Small intestine (tissue), 7 donors: Measurements from ENCODE around the gene NUP43. TPM values are rescaled to one million over a fixed set of nuclear protein-coding genes. Genes with fewer than 3 reads are reported as not detected.
"Not testable (repeated sequence)": the region's sequence is repeated elsewhere in the genome, so short reads cannot be mapped to it uniquely, and the experiment has no call there.

Source experiments
- DNase-seq, 2 donors: peaks; one replicate each; pipeline versions ENCODE4 v3.0.0 to v3.0.0-alpha.2; 2013
- FAIRE-seq: peaks from 2 replicates; lab custom pipeline; 2012; peaks lifted over from hg19 to GRCh38; lab: Jason Lieb, UNC
- H3K27ac ChIP-seq, 3 donors: one replicate each; pipeline ENCODE4 v1.5.1; 2013; ENCODE audit warnings: low read length in 2 of 3, mild to moderate bottlenecking in 2 of 3, control low read depth in 1 of 3, inconsistent platforms in 1 of 3, low read depth in 1 of 3, moderate library complexity in 1 of 3
- H3K27me3 ChIP-seq, 3 donors: one replicate each; pipeline ENCODE4 v1.6.1; 2013; ENCODE audit warnings: low read length in 3 of 3, inconsistent platforms in 1 of 3; ENCODE audit not compliant: control insufficient read depth in 3 of 3, insufficient read depth in 3 of 3
- H3K36me3 ChIP-seq, 3 donors: one replicate each; pipeline ENCODE4 v1.6.1; 2013; ENCODE audit warnings: low read length in 3 of 3, inconsistent platforms in 1 of 3, low read depth in 1 of 3, mild to moderate bottlenecking in 1 of 3, moderate library complexity in 1 of 3; ENCODE audit not compliant: control insufficient read depth in 3 of 3, insufficient read depth in 2 of 3
- H3K4me1 ChIP-seq, 3 donors: one replicate each; pipeline ENCODE4 v1.6.1; 2013; ENCODE audit warnings: low read length in 2 of 3, inconsistent platforms in 1 of 3, low read depth in 1 of 3, mild to moderate bottlenecking in 1 of 3, moderate library complexity in 1 of 3; ENCODE audit not compliant: control insufficient read depth in 3 of 3, insufficient read depth in 2 of 3
- H3K4me3 ChIP-seq, 3 donors: one replicate each; pipeline ENCODE4 v1.5.1; 2013; ENCODE audit warnings: low read length in 3 of 3, control low read depth in 1 of 3, inconsistent platforms in 1 of 3, low read depth in 1 of 3, mild to moderate bottlenecking in 1 of 3, moderate library complexity in 1 of 3
- H3K9me3 ChIP-seq, 2 donors: one replicate each; pipeline ENCODE4 v1.6.1; 2013; ENCODE audit warnings: low read depth in 1 of 2, low read length in 1 of 2; ENCODE audit not compliant: control insufficient read depth in 2 of 2, insufficient read depth in 1 of 2
- WGBS, 3 donors: extraction: QIAGEN DNeasy Blood & Tissue Kit; methylation state at CpG; one replicate each; pipeline ENCODE4 v1.1.7; 2013; 5-methylcytosine and 5-hydroxymethylcytosine counted together
- polyA plus RNA-seq, 4 donors: library from polyadenylated mRNA; stranded (reverse) in 3 of 4; unstranded in 1 of 4; fragments of 200-250 nt in 3 of 4; fragments of 120-200 nt in 1 of 4; gene quantifications; one replicate each; pipeline versions ENCODE4 v1.2.1 to v1.2.3, GENCODE V29; 2013
- donor health status: healthy with polysubstance abuse.
- donor health status: control.
- donor health status: control.
- donor health status: Bipolar disorder and iron deficiency.
- donor health status: healthy.

NUP43 gene
- polyA plus RNA-seq, 4 donors: 2.7 to 28.9 (median 7.9) TPM

DNA sequence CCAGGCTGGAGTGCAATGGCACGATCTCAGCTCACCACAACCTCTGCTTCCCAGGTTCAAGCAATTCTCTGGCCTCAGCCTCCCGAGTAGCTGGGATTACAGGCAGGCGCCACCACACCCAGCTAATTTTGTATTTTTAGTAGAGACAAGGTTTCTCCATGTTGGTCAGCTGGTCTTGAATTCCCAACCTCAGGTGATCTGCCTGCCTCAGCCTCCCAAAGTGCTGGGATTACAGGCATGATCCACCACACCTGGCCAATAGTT lies 7.0 kb upstream of the NUP43 start:
- not testable (repeated sequence) for H3K27ac ChIP-seq, H3K9me3 ChIP-seq, DNase-seq, H3K4me3 ChIP-seq, FAIRE-seq, H3K27me3 ChIP-seq
- Histone ChIP-seq H3K4me1 (peaks cover 0 to 12% (median 10%) of the 10 kb centered on the region in 3 donors), H3K36me3 (peaks cover 0 to 10% (median 0%) of the 10 kb centered on the region in 3 donors)
- WGBS, 3 donors: 89 to 94% (median 91%) methylated on average over 3 of the region's 3 CpGs

DNA sequence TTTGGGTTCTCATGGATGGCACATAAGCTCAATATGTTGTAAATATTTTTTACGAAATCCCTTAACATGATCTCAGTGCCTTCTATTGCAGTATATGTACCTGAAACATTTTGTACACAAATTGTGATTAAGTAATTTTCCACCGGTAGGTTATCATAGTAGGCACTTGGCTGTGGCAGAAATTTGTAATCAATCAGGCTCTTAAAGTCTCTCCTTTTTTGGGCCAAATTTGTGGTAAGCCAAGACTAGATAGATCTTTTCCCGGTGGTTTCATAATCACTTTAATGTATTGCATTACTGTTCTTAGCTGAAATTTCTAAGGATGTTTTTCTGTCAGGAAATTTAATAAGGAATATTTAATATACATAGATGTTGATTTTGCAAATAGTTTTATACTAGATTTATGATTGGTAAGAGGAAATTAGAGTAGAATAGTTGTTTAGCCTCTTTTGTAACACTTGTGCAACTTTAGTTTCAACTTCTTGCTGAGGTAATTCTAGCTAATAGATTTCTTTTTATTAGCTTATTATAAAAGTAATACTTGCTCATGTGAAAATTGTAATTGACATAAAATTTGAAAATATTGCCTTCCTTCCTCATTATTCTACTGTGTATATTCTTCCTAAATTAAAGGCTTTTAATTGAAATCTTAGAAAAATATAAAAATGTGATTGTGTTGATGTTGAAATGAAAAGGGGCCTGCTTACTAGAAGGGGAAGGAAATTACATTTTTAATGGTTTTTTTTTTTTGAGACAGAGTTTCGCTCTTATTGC lies 6.5 kb upstream of the NUP43 start:
- FAIRE-seq (no peak), DNase-seq (no peak)
- Histone ChIP-seq H3K4me3 (no peak overlapping the region), H3K36me3 (peaks cover 0 to 10% (median 0%) of the 10 kb centered on the region in 3 donors), H3K9me3 (no peaks in the 10 kb centered on the region), H3K27me3 (no peaks in the 10 kb centered on the region), H3K4me1 (peaks cover 0 to 12% (median 10%) of the 10 kb centered on the region in 3 donors), H3K27ac (no peak overlapping the region)
- WGBS, 3 donors: 81 to 98% (median 84%) methylated on average over 4 of the region's 4 CpGs

DNA sequence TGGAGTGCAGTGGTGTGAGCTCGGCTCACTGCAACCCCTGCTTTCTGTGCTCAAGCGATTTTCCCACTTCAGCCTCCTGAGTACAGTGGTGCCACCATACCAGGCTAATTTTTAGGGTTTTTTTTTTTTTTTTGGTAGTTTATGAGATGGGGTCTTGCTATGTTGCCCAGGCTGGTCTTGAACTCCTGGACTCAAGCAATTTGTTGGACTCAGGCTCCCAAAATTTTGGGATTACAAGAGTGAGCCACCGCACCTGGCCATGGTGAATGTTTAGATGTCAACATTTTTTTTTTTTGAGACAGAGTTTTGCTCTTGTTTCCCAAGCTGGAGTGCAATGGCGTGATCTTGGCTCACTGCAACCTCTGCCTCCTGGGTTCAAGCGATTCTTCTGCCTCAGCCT lies 5.6 kb upstream of the NUP43 start:
- H3K4me1 ChIP-seq: peaks cover 0 to 12% (median 10%) of the 10 kb centered on the region in 3 donors
- H3K36me3 ChIP-seq: peaks cover 0 to 10% (median 0%) of the 10 kb centered on the region in 3 donors
- not testable (repeated sequence) for H3K4me3 ChIP-seq, H3K27me3 ChIP-seq, FAIRE-seq, H3K27ac ChIP-seq, DNase-seq, H3K9me3 ChIP-seq
- WGBS, 3 donors: 94 to 98% (median 97%) methylated on average over 5 of the region's 5 CpGs

DNA sequence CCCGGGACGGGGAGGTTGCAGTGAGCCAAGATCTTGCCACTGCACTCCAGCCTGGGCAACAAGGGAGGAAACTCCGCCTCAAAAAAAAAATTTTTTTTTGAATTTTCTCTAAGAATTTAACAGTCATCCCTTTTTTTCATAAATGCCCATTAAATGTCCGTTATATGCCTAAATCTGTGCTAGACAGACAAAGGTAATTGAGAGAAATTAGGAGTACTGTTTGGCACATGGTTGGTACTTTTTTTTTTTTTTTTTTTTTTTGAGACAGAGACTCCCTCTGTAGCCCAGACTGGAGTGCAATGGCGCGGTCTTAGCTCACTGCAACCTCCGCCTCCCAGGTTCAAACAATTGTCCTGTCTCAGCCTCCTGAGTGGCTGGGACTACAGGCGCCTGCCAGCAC lies 4.9 kb upstream of the NUP43 start:
- peaks cover 0 to 16% (median 13%) of the 10 kb centered on the region in 3 donors for H3K4me1 ChIP-seq
- FAIRE-seq: no peak
- no peak overlapping the region for H3K27ac ChIP-seq
- no peaks in the 10 kb centered on the region for H3K27me3 ChIP-seq
- peaks cover 0 to 7% (median 0%) of the 10 kb centered on the region in 3 donors for H3K36me3 ChIP-seq
- H3K4me3 ChIP-seq: no peak overlapping the region
- WGBS, 3 donors: 88 to 95% (median 90%) methylated on average over 8 of the region's 8 CpGs
- DNase-seq: no peak
- no peaks in the 10 kb centered on the region for H3K9me3 ChIP-seq

DNA sequence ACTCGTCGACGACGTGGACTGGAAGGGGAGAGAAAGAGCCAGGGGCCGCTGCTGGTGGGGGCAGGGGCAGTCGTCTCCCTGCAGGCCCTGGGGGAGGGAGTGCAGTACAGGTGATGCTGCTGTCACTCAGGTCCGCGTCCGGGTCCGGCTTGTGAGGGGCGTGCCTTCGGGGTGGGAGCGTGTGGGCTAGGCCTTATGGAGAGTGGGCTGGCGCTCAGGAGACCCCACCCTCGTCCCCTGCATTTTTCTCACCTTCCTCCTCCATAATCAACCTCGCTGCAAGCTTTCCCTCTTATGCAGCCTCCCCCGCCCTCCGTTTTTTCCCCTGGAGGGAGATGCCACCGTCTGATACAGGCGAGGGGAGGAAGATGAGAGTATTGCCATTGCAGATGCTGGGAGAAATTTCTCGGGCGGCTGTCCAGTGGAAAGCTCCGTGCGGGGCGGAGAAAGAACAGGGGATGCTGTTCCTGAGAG lies 3.8 kb upstream of the NUP43 start:
- Histone ChIP-seq H3K4me1 (peaks cover 0 to 18% (median 8%) of the 10 kb centered on the region in 3 donors), H3K36me3 (peaks cover 0 to 6% (median 0%) of the 10 kb centered on the region in 3 donors), H3K27ac (peak overlapping the region; percentile 89 to 98 (median 93)), H3K9me3 (no peaks in the 10 kb centered on the region), H3K4me3 (peak overlapping the region; percentile 77 to 98 (median 93)), H3K27me3 (no peaks in the 10 kb centered on the region)
- WGBS, 3 donors: 0% methylated on average over 24 to 25 of the region's 25 CpGs
- FAIRE-seq (no peak), DNase-seq (peak; percentile 26 to 76)

- FAIRE-seq: no peak
- peaks cover 0 to 18% (median 8%) of the 10 kb centered on the region in 3 donors for H3K4me1 ChIP-seq
- H3K4me3 ChIP-seq: peak within 1 kb of the TSS; percentile 77 to 98 (median 93)
- WGBS, 3 donors: 0% methylated on average over 58 to 60 of the region's 60 CpGs
- no peaks in the 10 kb centered on the region for H3K27me3 ChIP-seq
- H3K27ac ChIP-seq: peak within 1 kb of the TSS; percentile 89 to 98 (median 93)
- H3K9me3 ChIP-seq: no peaks in the 10 kb centered on the region
- peaks cover 0 to 5% (median 0%) of the 10 kb centered on the region in 3 donors for H3K36me3 ChIP-seq
- peak; percentile 92 to 96 for DNase-seq
These were observed 3.3 kb upstream of the NUP43 start, which contains the start of gene PCMT1 for GRCh38 chr6:149749594-149750135. Gene PCMT1 (plus strand): TSS chr6:149749741. CDS start chr6:149749902, 161 bp downstream.

GRCh38 chr6:149749082-149749593 lies 2.8 kb upstream of the NUP43 start:
- 0% methylated on average over 22 to 26 of the region's 38 CpGs for WGBS, 3 donors
- H3K4me3 ChIP-seq: peak overlapping the region; percentile 44 to 77 (median 56)
- not testable (repeated sequence) for H3K9me3 ChIP-seq, H3K27me3 ChIP-seq, H3K36me3 ChIP-seq, DNase-seq, FAIRE-seq
- peaks cover 0 to 18% (median 8%) of the 10 kb centered on the region in 3 donors for H3K4me1 ChIP-seq
- H3K27ac ChIP-seq: peak overlapping the region; percentile 89 to 98 (median 93)

GRCh38 chr6:149745252-149745651 lies 1.1 kb downstream of the NUP43 start:
- H3K9me3 ChIP-seq, H3K4me3 ChIP-seq, H3K27me3 ChIP-seq, H3K4me1 ChIP-seq, DNase-seq, H3K27ac ChIP-seq, FAIRE-seq: not testable (repeated sequence)
- 61 to 77% (median 63%) methylated on average over 10 of the region's 10 CpGs for WGBS, 3 donors
- peaks cover 5 to 32% (median 8%) of the 10 kb centered on the region in 3 donors for H3K36me3 ChIP-seq
